ENCODE data around the gene DSCAM. TPM values are rescaled to one million over a fixed set of nuclear protein-coding genes. Genes with fewer than 3 reads are reported as not detected.

Gene DSCAM
- total and polyA plus RNA-seq, 2 donors (not counting 1 experiment from before 2014, with no cell fraction given): under 0.01 to 0.01 TPM

- no peak overlapping the region for H3K4me3 ChIP-seq (replicated peaks in 1 of 4; ENCODE audit: control extremely low read depth in 1 of 4, insufficient read depth in 1 of 4, low read depth in 3 of 4, low read length in 4 of 4)
- H3K4me2 ChIP-seq (ENCODE audit: extremely low read depth, insufficient read depth, low read length): no peak overlapping the region
- no peak for TF ChIP-seq CTCF (conservative IDR thresholded peaks at IDR 0.05 in 1 of 2, IDR thresholded peaks at IDR 0.05 in 1 of 2; ENCODE audit: low read depth in 1 of 2, low read length in 2 of 2)
- no peak for TF ChIP-seq EZH2 (IDR thresholded peaks at IDR 0.05; ENCODE audit: low read length, missing control alignments)
- H4K20me1 ChIP-seq (ENCODE audit: control insufficient read depth, extremely low read depth, insufficient read depth, low read length): no peaks in the 10 kb centered on the region
- no peak overlapping the region for H3K9ac ChIP-seq (ENCODE audit: insufficient read depth, low read length)
- no peaks in the 10 kb centered on the region for H3K79me2 ChIP-seq (ENCODE audit: control insufficient read depth, insufficient read depth, low read length)
- H3K4me1 ChIP-seq (ENCODE audit: control insufficient read depth, extremely low read depth, insufficient read depth, low read length): no peaks in the 10 kb centered on the region
- H3K27me3 ChIP-seq (ENCODE audit: control insufficient read depth, insufficient read depth, low read length): no peaks in the 10 kb centered on the region
- no peak overlapping the region for H3K27ac ChIP-seq (ENCODE audit: insufficient read depth, low read length)
- H3K9me3 ChIP-seq (ENCODE audit: control insufficient read depth, insufficient read depth, low read depth, low read length): no peaks in the 10 kb centered on the region
- H2AFZ ChIP-seq (ENCODE audit: low read length): no peak overlapping the region
- H3K36me3 ChIP-seq (ENCODE audit: control insufficient read depth, insufficient read depth, low read length): no peaks in the 10 kb centered on the region
- no peak for DNase-seq (ENCODE audit: low read depth in 2 of 2)
Observed at GRCh38 chr21:40385883-40386282, 461.1 kb downstream of the DSCAM start.

GRCh38 chr21:40383951-40384350, 463.0 kb downstream of the DSCAM start:
- H3K27ac ChIP-seq (ENCODE audit: insufficient read depth, low read length): no peak overlapping the region
- no peak overlapping the region for H2AFZ ChIP-seq (ENCODE audit: low read length)
- H3K9me3 ChIP-seq (ENCODE audit: control insufficient read depth, insufficient read depth, low read depth, low read length): no peaks in the 10 kb centered on the region
- no peaks in the 10 kb centered on the region for H3K36me3 ChIP-seq (ENCODE audit: control insufficient read depth, insufficient read depth, low read length)
- H3K4me3 ChIP-seq (replicated peaks in 1 of 4; ENCODE audit: control extremely low read depth in 1 of 4, insufficient read depth in 1 of 4, low read depth in 3 of 4, low read length in 4 of 4): no peak overlapping the region
- H3K27me3 ChIP-seq (ENCODE audit: control insufficient read depth, insufficient read depth, low read length): no peaks in the 10 kb centered on the region
- no peaks in the 10 kb centered on the region for H3K79me2 ChIP-seq (ENCODE audit: control insufficient read depth, insufficient read depth, low read length)
- H4K20me1 ChIP-seq (ENCODE audit: control insufficient read depth, extremely low read depth, insufficient read depth, low read length): no peaks in the 10 kb centered on the region
- TF ChIP-seq EZH2 (IDR thresholded peaks at IDR 0.05; ENCODE audit: low read length, missing control alignments): no peak
- no peak for TF ChIP-seq CTCF (conservative IDR thresholded peaks at IDR 0.05 in 1 of 2, IDR thresholded peaks at IDR 0.05 in 1 of 2; ENCODE audit: low read depth in 1 of 2, low read length in 2 of 2)
- no peak for DNase-seq (ENCODE audit: low read depth in 2 of 2)
- H3K4me1 ChIP-seq (ENCODE audit: control insufficient read depth, extremely low read depth, insufficient read depth, low read length): no peaks in the 10 kb centered on the region
- no peak overlapping the region for H3K4me2 ChIP-seq (ENCODE audit: extremely low read depth, insufficient read depth, low read length)
- H3K9ac ChIP-seq (ENCODE audit: insufficient read depth, low read length): no peak overlapping the region

- Histone ChIP-seq H2AFZ (ENCODE audit: low read length) (no peak overlapping the region), H3K79me2 (ENCODE audit: control insufficient read depth, insufficient read depth, low read length) (no peaks in the 10 kb centered on the region), H3K36me3 (ENCODE audit: control insufficient read depth, insufficient read depth, low read length) (no peaks in the 10 kb centered on the region), H3K27ac (ENCODE audit: insufficient read depth, low read length) (no peak overlapping the region), H3K4me1 (ENCODE audit: control insufficient read depth, extremely low read depth, insufficient read depth, low read length) (no peaks in the 10 kb centered on the region), H3K4me3 (replicated peaks in 1 of 4; ENCODE audit: control extremely low read depth in 1 of 4, insufficient read depth in 1 of 4, low read depth in 3 of 4, low read length in 4 of 4) (no peak overlapping the region), H3K4me2 (ENCODE audit: extremely low read depth, insufficient read depth, low read length) (no peak overlapping the region), H3K9ac (ENCODE audit: insufficient read depth, low read length) (no peak overlapping the region), H3K27me3 (ENCODE audit: control insufficient read depth, insufficient read depth, low read length) (no peaks in the 10 kb centered on the region), H3K9me3 (ENCODE audit: control insufficient read depth, insufficient read depth, low read depth, low read length) (no peaks in the 10 kb centered on the region), H4K20me1 (ENCODE audit: control insufficient read depth, extremely low read depth, insufficient read depth, low read length) (no peaks in the 10 kb centered on the region)
- no peak for DNase-seq (ENCODE audit: low read depth in 2 of 2)
- TF ChIP-seq EZH2 (IDR thresholded peaks at IDR 0.05; ENCODE audit: low read length, missing control alignments): no peak
- no peak for TF ChIP-seq CTCF (conservative IDR thresholded peaks at IDR 0.05 in 1 of 2, IDR thresholded peaks at IDR 0.05 in 1 of 2; ENCODE audit: low read depth in 1 of 2, low read length in 2 of 2)
Observed at GRCh38 chr21:40381111-40381510, 465.8 kb downstream of the DSCAM start.
